Midbrain (tissue), 1 donor: ENCODE results near the gene AREG.

ENCODE experiments used
- DNase-seq: peaks from one replicate; lab custom pipeline; 2025; lab: John Stamatoyannopoulos, UW

Gene AREG

DNA sequence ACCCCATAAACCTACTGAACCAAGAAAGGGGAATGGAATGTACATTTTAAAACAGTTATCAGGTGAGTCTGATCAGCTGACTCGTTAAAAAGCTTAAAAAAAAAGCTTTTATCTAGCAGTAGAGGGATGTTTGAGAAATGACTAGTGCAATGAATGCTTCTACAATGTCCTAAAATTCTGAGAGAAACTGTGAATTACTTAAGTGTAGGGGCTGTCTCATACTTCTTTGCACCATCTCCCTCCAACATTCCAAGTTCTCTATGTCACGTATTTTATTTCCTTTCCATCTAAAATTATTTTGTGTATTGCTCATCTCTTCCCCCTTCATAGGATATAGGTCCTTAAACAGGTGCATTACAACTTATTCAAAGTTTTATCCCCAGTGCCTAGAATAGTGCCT is 11.9 kb upstream of the AREG start:
- no peak for DNase-seq

DNA sequence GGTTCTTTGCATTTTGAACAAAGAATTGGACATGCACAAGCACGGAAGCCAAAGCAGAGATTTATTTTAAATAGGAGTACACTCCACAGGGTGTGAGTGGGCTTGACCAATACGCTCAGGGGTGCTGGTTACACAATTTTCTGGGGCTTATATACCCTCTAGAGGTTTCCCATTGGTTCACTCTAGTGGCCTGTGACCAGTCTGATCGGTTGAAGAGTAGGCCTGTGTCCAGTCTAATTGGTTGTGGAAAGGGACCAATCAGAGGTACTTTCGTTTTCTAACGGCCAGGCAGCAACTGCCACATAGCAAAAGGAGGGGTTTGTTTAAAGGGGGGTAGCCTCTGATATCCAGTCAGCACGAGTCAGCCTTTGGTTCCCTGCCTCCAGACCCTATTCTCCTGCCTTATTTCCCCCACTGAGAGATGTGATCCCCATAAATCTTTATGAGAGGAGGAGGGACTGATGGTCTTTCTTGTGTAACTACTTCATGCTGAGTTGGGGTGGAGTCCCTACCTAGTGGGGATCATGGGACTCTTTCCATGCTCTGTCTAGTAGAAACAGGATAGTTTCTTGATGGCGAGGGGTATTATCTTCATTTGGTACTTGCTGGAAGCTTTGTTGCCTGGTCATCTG is 11.3 kb upstream of the AREG start:
- no peak for DNase-seq

DNA sequence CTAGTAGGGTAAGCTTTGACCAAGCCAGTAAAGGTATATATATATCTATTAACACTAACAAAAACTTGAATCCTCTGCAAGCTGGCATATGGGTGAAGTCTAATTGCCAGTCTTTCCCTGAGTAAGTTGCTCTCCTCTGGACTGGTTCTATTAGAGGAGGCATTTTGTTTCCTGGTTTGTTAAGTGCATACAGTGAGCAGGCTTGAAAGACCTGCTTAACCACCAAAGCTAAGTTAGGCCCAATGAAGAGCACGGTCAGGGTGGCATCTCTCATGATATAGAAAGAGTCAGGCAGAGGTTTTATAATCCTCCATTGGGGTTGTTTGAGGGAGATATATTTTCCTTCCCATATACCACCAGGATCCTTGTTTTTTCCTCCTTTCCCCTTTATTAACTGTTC is 9.6 kb upstream of the AREG start:
- no peak for DNase-seq

DNA sequence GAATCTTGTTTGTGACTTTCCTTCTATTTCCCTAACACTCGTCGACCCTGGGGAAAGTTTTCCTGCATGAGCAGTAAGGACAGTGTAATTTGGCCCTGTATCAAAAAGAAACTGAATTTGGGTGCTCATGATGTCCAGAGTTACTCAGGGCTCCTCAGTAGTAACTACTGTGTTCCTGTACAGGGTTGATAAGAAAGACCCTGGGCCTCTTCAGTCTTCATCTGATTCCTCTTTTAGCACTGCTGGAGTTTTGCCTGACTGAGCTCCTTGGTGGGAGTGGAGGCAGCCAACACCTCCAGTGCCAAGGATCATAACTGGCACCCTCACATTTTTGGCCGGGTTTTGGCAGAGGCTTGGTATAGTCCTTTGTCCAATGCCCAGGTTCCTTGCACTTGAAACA is 7.1 kb upstream of the AREG start:
- no peak for DNase-seq

DNA sequence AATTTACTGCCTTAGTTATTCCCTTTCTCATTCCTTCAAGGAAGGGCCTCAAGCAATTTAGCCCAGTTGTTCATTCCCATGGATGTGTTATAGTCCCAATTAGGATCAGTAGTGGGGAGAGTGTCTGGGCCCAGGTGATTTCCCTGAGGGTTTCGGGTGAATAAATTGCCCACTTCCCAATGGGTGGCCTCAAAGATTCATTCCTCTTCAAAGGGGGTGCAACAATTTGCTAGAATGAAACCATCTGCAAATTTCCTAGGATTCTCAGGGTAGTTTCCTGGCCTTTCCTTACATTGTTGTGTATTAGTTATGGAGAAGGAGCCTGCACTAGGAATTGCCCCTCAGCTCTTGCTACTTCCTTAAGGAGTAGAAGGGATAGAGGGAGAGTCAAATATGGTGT is 6.3 kb upstream of the AREG start:
- DNase-seq: no peak

DNA sequence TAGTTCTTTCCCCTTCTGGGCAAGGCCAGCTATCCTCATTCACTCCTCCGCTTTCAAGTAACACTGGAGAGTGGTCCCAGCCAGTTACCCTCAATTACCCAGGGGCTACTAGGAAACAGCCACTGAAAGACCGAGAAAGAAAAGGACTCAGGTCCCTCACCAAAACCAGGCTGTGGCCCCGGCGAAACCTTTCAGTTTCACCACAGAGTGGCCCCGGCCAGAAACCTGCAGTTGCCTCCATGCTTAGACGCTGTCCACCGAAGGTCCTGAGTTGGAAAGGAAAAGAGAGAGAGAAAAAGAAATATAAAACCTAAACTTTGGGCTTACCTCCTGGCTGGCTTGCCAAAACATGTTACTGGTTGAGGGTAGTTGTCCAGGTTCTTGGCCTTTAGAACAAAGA is 5.0 kb upstream of the AREG start:
- DNase-seq: no peak

DNA sequence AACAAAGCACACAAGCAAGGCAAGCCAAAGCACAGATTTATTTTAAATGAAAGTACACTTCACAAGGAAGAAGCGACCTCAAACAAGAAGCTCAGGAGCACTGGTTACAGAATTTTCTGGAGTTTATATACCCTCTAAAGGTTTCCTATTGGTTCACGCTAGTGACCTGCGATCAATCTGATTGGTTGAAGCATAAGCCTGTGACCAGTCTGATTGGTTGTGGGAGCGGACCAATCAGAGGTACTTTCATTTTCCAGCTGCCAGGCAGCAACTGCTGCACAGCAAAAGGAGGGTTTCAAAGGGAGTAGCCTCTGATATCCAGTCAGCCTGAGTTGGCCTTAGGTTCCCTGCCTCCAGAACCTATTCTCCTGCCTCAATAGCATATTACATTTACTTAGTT is 4.6 kb upstream of the AREG start:
- DNase-seq: no peak

DNA sequence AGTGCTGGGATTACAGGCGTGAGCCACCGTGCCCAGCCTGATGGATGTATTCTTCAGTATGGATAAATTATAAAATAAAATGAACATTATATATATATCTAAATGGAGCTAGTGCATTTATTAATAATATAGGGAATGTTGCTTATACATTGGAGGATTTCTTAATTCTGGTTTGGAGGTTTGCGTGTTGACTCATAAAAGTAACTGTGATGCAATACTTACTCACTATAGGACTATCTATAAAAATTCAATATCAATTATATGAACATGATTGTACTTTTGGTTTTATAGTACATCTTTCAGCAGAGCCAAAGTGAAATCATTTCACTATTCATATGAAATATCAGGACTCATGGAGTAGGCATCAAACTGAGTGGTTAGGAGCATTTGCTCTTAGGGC is 3.2 kb upstream of the AREG start:
- DNase-seq: no peak

DNA sequence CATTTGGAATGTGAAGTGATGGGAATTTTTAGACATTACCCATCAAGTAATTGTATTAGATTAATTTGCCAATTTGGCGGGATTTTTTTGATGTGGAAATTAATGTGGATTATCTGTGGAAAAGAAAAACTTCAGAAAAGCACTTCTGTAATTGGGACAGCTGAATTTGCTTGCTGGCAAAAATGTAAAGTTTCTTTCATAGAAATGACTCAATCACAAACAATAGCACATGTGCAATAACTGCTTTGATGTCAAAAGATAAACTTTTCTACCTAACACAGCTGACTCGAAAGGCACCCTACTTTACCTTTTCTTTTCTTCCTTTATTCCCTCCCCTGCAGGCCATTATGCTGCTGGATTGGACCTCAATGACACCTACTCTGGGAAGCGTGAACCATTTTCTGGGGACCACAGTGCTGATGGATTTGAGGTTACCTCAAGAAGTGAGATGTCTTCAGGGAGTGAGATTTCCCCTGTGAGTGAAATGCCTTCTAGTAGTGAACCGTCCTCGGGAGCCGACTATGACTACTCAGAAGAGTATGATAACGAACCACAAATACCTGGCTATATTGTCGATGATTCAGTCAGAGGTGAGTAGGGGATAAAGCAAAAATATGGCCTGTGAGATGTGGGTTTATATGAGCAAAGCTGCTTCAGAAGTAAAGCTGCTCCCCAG is 1.4 kb downstream of the AREG start:
- DNase-seq: no peak

DNA sequence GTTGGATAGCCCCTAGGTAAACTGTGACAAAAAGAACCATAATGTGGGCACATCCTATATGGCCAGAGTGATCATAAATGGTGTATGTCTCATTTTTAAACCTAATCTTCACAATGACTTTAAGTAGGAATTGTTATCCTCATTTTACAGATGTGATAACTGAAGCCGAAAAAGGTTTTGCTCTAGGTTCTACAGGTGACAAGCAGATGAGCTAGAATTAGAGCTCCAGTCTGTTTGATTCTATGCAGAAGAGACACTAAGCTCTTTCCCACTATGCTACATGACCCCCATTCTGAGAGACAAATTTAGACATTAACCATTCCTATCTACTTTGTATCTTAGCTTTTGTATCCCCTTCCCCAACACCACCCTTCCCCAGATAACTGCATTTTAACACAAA is 2.0 kb downstream of the AREG start:
- DNase-seq: no peak

DNA sequence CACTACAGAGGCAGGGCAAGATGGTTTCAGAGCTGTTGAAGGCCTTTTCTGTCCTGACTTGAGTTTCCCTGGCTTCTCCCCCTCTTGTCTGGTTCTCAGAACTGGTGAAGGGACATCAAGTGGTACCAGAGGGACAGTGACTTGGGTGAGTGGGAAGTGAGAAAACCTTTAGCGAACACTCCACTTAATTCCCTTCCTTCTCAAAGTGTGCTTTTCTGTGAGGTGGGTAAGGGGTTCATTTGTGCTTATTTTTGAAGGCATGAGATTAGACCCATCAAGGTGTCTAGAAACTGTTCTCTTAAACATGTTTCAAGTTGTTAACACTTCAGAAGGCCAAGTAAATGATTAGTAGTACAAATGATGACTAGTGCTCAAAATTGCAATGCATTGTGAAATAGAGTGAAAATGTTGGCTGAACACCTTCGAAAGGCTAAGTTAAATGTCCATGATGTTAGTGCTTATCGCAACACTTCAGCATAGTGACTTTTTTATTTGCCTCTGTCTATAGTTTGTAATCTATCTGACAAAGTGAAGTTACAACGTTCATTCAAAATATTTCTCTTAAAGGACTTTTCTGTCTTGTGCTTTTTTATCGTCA is 2.8 kb downstream of the AREG start:
- no peak for DNase-seq

DNA sequence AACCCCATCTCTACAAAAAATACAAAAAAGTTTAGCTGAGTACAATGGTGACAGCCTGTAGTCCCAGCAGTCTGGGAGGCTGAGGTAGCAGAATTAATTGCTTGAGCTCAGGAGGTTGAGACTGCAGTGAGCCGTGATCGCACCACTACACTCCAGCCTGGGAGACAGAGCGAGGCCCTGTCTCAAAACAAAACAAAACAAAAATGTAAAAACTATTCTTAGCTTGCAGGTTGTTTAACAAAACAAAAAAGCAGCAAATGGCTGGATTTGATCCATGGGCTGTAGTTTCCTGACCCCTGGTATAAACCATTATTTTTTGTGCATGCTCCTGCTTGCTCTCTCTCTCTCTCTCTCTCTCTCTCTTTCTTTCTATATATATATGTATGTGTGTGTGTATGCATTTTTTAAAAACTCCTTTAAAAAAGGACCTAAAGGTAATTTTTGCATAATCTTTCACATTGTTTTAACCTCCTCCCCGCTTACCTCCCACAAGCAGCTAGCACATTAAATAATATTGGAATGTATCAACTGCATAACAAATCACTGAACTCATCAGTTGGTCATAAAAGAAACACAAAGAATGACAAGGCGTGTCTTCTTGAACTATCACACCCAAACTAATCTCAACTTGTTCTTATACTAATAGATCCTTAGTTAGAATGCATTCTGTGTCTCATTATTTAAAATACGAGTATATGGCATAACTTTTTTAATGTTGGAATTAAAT is 4.8 kb downstream of the AREG start:
- DNase-seq: no peak

DNA sequence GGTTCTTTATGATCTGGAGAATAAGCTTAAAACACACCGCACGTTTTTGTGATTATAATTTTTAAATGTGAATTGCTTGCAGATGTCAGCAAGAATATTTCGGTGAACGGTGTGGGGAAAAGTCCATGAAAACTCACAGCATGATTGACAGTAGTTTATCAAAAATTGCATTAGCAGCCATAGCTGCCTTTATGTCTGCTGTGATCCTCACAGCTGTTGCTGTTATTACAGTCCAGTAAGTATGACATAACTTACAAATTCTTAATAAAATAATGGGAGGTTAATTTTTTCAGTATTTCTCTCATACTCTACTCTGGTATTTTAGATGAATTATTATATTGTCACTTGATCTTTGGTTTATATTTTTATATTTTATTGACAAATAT is 5.4 kb downstream of the AREG start:
- no peak for DNase-seq

DNA sequence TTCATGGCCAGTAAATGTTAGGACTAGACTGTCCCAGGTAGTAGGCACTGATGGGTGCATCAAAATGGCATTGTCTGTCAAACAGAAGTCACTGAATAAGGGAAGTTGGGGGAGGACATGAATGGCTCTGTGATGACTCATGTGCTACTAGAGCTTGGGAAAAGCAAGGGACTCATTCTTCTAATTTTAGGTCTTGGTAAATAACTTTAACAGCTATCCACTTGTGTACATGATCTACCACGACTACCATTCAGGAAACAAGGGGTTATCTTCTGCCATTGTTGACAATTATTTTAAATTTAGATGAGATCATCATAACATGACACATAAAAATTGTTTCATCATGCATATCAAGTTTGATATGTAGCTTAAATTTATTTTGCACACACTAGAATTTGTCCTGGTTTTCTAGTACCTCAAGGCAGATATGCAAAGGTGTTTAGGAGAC is 6.3 kb downstream of the AREG start:
- no peak for DNase-seq

DNA sequence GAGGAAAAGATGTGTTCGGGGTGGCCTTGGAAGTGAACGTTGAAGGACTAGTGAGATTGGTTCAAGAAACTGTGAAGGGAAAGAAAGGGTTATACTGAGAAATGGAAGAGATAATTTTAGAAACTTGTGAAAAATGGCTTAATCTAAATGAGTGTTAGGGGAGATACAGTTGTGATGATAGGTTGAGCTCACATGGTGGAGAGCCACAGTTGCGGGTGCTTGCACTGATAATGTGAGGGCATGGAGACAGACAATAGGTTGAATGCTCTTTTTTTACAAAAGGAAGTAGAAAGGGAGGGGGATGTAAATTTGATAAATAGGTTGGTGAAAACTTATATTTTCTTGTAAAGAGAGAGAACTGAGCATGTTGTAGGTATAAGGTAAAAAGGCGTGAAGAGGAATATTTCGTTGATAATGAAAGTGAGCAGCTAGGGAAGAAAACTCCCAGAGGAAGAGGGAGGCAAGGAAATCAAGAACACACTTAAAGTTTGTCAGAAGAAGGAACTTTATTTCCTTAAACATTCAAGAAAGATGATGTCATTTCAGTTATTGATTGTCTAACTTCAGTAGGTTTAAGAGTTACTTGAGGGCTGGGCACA is 8.2 kb downstream of the AREG start:
- no peak for DNase-seq

DNA sequence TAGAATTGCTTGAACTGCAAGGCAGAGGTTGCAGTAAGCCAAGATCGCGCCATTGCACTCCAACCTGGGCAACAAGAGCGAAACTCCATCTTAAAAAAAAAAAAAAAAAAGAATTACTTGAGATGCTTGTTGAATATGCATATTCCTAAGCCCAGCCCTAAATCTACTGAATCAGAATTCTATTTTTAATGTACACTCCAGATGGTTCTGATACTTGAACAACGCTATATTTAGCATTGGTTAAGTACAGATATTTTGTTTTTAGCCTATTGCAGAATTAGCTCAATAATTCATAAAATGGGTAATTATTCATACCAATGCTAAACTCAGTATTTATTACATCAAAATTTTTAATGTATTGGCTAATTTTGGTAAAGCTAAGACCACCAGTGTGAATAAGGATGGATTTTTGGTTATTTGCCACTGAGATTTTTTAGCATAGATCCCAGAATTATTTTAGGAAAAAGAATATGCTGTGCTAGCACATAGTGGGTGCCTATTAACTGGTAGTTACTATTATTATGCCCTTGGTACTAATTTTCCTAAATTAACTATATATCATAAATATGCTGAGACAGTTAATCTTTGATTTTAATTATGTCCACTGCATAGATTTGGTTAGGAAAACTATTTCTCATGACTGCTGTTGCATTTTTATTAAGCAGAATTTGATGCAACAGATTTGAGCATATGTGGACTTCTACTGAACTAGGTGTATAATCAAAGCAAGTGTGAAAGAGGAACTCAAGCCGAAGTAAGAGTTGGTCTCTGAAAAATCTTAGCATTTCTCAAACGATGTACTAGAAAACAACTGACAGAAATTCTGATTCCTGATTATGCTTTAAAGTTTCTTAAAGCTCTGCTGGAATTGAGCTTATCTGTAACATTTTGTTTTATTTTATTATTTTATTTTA is 9.2 kb downstream of the AREG start:
- no peak for DNase-seq

DNA sequence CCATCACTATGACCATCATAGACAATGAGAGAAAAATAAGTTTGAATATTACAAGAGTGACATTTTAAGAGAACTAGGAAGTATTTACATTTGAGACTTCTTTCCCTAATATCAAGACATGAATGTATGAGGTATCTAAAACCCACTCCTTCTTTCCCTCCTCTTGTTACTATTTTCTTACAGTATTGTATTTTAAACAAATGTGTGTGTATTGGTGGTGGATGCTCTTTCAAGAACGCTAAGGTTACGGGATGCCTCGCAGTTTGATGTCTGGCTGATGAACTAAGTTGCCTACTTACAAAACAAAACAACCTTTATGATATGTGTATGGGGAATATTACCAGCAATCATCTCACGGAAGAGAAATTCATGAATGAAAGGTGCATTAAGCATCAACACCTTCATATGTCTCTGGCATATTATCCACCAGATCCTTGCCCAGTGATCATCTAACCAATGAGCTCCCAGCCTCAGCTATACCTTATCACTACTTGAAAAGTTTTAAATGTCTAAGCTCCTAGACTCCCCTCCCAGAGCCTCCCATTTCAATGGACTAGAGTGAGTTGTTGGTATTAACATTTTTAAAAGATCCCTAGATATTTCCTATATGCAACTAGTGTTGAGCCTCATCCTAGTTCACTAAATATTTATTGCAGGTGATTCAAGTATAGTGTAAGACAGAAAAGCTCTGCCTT is 10.6 kb downstream of the AREG start:
- DNase-seq: no peak

DNA sequence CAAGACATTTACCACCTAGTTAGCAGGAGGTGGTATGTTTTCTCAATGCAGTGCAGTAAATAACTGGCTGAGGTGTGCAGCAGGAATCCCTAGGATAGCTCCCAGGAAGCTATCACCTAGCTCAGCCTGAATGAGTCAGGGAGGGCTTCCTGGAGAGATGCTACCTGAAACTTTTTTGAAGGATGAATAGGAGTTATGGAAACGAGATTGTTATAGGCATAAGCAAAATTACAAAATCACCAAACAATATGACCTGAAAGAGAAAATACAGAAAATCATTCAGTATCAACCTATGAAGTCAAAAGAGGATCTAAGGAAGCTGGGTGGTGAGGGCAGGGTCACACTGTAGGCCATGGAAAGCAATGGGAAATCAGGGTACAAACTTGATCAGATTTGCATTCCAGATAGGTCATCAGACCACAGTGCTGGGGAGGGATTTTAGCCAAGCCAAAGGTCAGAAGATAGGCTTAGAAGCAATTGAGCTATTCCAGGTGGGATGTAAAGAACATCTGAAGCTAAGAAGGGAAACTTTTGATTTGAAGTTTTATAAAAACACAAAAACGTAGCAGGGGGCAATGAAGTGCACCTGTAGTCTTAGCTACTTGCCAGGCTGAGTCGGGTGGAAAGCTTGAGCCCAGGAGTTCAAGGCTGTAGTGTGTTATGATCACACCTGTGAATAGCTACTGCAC is 11.3 kb downstream of the AREG start:
- DNase-seq: no peak

DNA sequence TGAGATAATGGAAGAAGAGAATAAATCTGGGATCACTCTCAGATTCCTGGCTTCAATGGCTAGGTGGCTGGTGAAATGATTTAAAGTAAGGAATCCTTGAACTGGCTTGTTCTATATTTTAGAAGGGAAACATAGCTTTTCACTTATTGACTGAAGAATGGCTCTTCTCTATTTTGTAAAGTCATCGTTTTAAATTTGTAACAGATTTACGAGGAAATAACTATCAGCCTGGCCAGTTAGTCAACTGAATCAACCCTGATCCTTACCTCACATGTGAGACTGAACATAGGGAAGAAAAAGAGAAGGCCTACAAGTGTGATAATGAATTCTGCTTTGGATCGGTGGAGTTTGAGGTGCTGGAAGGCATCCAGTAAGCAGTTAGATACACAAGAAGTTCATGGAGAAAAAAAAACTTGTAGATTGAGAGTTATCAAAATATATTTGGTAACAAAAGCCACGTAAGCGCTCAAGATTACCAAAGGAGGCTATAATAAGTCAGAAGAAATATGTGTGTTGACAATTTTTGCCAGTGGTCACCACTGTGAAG is 12.0 kb downstream of the AREG start:
- DNase-seq: no peak

DNA sequence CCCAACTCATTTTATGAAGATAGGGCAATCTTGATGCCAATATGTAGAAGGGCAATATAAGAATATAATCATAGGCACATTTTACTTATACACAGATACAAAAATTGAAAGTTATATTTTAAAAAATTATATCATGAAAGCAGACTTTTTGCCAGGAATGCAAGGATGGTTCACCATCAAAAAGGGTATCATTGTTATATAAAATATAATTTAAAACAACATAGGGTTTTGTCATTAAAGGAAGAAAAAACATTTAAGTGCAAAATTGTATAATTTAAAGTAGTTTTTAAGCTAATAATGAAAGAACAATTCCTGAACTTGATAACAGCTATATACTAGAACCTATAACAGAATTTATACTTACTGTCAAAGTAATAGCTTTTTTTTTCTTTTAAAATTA is 15.9 kb downstream of the AREG start:
- DNase-seq: no peak
